ENCODE results near the gene SRP14. TPM values are rescaled to one million over a fixed set of nuclear protein-coding genes. Genes with fewer than 3 reads are reported as not detected.
"Not testable (repeated sequence)": the region's sequence is repeated elsewhere in the genome, so short reads cannot be mapped to it uniquely, and the experiment has no call there.

SRP14 gene
- polyA plus RNA-seq, 3 donors: 612 to 656 (median 613) TPM

- no peak for DNase-seq (ENCODE audit: low read depth in 3 of 3, low spot score in 2 of 3)
Measured at GRCh38 chr15:40052604-40053003, 13.6 kb upstream of the SRP14 start.

GRCh38 chr15:40051616-40052415 is 12.8 kb upstream of the SRP14 start:
- no peak for DNase-seq (ENCODE audit: low read depth in 3 of 3, low spot score in 2 of 3)

- no peak for DNase-seq (ENCODE audit: low read depth in 3 of 3, low spot score in 2 of 3)
Measured at GRCh38 chr15:40050788-40051470, 11.9 kb upstream of the SRP14 start.

GRCh38 chr15:40048926-40049475 is 10.0 kb upstream of the SRP14 start:
- no peak for DNase-seq (ENCODE audit: low read depth in 3 of 3, low spot score in 2 of 3)

GRCh38 chr15:40048211-40048792 is 9.3 kb upstream of the SRP14 start:
- DNase-seq (ENCODE audit: low read depth in 3 of 3, low spot score in 2 of 3): no peak

GRCh38 chr15:40047415-40048210 is 8.6 kb upstream of the SRP14 start:
- no peak for DNase-seq (ENCODE audit: low read depth in 3 of 3, low spot score in 2 of 3)

GRCh38 chr15:40046721-40047414 is 7.9 kb upstream of the SRP14 start:
- DNase-seq (ENCODE audit: low read depth in 3 of 3, low spot score in 2 of 3): no peak

- no peak for DNase-seq (ENCODE audit: low read depth in 3 of 3, low spot score in 2 of 3)
Measured at GRCh38 chr15:40045572-40046217, 6.7 kb upstream of the SRP14 start.

- DNase-seq (ENCODE audit: low read depth in 3 of 3, low spot score in 2 of 3): no peak
Measured at GRCh38 chr15:40044717-40045571, 6.0 kb upstream of the SRP14 start.

- DNase-seq (ENCODE audit: low read depth in 3 of 3, low spot score in 2 of 3): no peak
Measured at GRCh38 chr15:40043927-40044716, 5.1 kb upstream of the SRP14 start.

GRCh38 chr15:40042791-40043320 is 3.9 kb upstream of the SRP14 start:
- no peak for DNase-seq (ENCODE audit: low read depth in 3 of 3, low spot score in 2 of 3)

- DNase-seq (ENCODE audit: low read depth in 3 of 3, low spot score in 2 of 3): no peak
Measured at GRCh38 chr15:40040770-40041169, 1.8 kb upstream of the SRP14 start.

GRCh38 chr15:40040293-40040635 is 1.3 kb upstream of the SRP14 start:
- no peak for DNase-seq (ENCODE audit: low read depth in 3 of 3, low spot score in 2 of 3)

GRCh38 chr15:40038275-40038637 is 725 bp downstream of the SRP14 start:
- no peak for DNase-seq (ENCODE audit: low read depth in 3 of 3, low spot score in 2 of 3)

GRCh38 chr15:40037721-40038120 is 1.3 kb downstream of the SRP14 start:
- no peak for DNase-seq (ENCODE audit: low read depth in 3 of 3, low spot score in 2 of 3)

- DNase-seq (ENCODE audit: low read depth in 3 of 3, low spot score in 2 of 3): not testable (repeated sequence)
Measured at GRCh38 chr15:40035182-40035581, 3.8 kb downstream of the SRP14 start.

GRCh38 chr15:40034186-40034946 is 4.6 kb downstream of the SRP14 start:
- DNase-seq (ENCODE audit: low read depth in 3 of 3, low spot score in 2 of 3): no peak
